Measurements from ENCODE around the gene CUL2. TPM values are rescaled to one million over a fixed set of nuclear protein-coding genes. Genes with fewer than 3 reads are reported as not detected.

The CUL2 gene
- polyA plus RNA-seq: 10 to 100 TPM in 2 of 3 donors, 1 to 10 TPM in 1; 7.2 to 12.8 (median 12.0) TPM

GRCh38 chr10:35090162-35090954 is at the start of gene CUL2:
CUL2 (minus strand) TSS chr10:35090341; CDS start chr10:35071317, 19,024 bp downstream.
- WGBS, 3 donors: 0 to 1% (median 0%) methylated on average over 32 to 59 of the region's 59 CpGs
- H3K27ac ChIP-seq (ENCODE audit: low read depth, low read length): no peak within 1 kb of the TSS

DNA sequence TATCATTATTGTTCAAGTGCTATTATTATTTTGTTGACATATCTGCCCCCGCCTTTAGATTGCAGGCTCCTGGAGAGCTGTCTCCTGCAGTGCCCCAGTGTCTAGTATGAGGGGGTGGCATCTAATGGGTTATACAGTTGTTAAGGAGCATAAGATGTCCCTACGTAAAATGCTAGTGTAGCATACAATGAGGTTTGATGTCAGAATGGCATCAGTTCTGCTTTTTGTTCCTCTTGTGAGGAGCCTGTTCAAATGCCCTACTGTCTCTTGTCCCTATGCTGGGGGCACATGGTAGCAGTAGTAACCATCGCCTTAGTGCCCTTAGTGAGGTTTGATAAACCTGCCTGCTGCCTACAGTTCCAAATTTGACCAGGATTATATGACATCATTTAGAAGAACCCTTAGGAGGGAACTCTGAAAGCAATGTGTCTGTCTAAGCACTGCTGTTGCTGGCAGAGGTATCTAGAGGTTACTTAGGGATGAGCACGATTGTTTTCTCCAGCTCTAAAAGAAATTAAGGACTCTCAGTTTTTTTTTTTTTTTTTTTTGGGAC is 46.2 kb upstream of the CUL2 start:
- H3K27ac ChIP-seq (ENCODE audit: low read depth, low read length): no peak overlapping the region
- WGBS, 3 donors: 75 to 87% (median 80%) methylated on average over 4 of the region's 4 CpGs

DNA sequence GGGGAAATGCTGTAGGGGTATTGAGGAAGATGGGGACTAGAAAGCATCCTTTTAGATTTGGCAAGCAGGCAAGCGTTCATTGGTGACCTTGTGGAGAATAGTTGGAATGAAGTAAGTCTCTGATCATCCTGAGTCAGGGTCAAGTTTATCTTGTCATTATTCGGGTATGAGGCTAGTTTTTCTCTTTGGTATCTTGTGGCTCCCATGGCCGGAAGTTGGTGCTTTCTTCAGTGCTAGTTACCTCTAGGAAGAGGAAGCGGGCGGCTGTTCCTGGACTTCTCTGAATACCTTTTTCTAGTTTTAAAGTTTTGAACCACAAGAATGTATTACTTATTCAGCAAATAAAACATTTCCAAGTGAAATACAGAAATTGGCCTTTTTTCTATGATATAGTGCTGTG is 45.7 kb upstream of the CUL2 start:
- H3K27ac ChIP-seq (ENCODE audit: low read depth, low read length): no peak overlapping the region
- 46 to 81% (median 71%) methylated on average over 5 of the region's 5 CpGs for WGBS, 3 donors

DNA sequence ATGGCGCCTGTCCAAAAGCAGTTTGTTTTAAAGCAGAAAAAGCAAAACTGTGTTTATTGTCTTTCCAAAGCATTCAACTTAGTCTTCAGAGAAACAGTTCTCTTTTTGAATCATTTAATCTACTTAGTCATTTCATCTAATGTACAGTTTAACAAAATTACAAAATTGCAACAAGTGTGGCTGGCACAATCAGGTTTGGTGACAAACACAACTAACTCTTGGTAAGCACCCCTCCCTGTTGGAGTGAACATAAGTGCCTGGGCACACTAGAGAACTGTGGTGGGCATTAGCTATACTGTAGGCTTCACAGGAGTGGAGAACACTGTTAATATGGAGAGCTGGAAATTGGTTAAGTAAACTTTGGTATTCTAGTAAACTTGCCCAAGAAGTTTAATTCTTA is 43.4 kb upstream of the CUL2 start:
- no peak overlapping the region for H3K27ac ChIP-seq (ENCODE audit: low read depth, low read length)
- WGBS, 3 donors: 50 to 98% (median 93%) methylated on average over 1 of the region's 1 CpG

DNA sequence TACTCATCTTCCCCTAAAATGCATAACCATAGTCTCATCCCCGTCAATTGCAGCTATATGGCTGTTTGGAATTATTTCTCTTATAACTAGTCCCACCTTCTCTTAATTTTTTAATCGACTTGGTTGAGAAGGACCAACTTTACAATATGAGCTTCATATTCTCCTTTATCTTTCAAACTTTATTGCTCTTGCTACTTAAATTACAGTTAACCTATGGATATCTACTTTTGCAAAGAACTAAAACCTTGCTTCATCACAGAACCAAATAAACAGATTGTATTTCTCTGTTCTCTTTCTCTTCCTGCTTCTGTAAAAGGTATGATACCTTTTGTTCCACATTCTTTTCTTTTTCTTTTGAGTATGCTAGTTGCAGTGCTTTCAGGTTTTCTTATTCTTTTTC is 42.6 kb upstream of the CUL2 start:
- 96 to 97% (median 96%) methylated on average over 2 of the region's 2 CpGs for WGBS, 3 donors
- no peak overlapping the region for H3K27ac ChIP-seq (ENCODE audit: low read depth, low read length)

DNA sequence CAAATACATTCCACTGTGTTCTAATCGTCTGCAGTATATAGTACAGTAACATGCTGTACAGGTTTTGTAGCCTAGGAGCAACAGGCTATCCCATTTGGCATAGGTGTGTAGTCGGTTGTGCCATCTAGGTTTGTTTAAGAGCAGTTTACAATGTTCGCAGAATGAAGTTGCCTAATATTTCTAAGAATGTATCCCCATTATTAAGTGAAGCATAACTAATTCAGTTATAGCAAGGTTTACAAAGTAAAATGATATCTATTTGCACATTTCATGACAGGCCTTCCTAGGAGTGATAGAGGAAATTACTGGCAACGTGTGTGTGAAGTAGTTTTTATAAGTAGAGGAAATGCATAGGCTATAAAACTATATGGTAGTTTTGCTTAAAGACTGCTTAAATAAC is 40.5 kb upstream of the CUL2 start:
- H3K27ac ChIP-seq (ENCODE audit: low read depth, low read length): no peak overlapping the region
- WGBS, 3 donors: 33 to 74% (median 72%) methylated on average over 4 of the region's 4 CpGs

DNA sequence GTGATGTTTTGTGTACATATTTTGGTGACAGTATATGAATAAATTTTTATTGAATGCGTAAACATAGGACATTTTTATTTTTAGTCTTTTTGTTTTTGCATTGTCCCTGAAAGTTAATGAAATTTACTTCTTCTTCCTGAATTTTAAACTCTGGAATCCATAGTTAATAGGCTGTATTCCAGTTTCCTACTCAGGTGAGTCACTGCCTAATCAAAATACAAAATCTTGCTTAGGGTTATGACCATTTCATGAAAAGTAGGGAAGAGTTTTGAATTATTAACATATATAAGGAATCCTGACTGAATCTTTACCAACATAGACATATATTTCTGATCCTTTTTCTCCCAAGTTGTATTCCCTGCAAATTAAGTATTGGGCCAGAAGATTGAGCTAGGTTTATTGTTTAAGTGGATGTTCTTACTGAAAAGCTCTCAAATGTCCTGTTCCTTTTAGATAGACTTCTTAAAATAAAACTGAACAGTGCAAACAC is 39.1 kb upstream of the CUL2 start:
- 92 to 100% (median 99%) methylated on average over 1 of the region's 1 CpG for WGBS, 3 donors
- H3K27ac ChIP-seq (ENCODE audit: low read depth, low read length): no peak overlapping the region

DNA sequence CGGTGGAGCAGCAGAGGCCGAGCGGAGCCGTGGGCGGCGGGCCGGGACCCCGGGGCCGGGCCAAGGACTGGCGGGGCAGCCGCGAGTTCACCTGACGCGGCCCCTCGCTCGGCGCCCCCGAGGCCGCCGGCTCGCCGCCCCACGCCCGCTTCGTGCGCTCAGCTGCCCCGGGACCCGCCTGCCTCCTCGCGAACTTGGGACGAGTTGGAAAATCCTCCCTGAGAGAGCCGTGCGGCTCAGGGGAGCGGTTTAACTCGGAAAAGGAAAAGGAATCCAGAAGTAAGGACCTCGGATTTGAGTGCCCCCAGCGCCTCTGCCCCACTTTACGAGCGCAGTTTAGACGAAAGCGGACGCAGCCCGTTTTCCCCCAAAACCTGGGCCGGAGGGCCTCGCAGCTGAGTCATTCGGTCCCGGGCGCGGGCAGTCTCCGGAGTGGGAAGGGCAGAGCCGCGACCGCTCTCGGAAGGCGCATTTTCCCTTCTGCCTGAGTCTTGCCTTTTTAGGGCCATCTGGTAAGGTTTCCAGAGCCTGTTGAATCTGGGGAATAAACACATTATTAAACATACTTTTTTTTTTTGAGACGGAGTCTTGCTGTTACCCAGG is 37.2 kb upstream of the CUL2 start:
- 0 to 1% (median 0%) methylated on average over 34 to 56 of the region's 56 CpGs for WGBS, 3 donors

GRCh38 chr10:35126530-35127288 is 36.6 kb upstream of the CUL2 start, which contains the start of gene CREM:
CREM (plus strand) TSS chr10:35126846; CDS start chr10:35137836, 10,990 bp downstream.
- 0 to 1% (median 1%) methylated on average over 78 to 79 of the region's 80 CpGs for WGBS, 3 donors
- peak within 1 kb of the TSS; percentile 100 for H3K27ac ChIP-seq (ENCODE audit: low read depth, low read length)

More for the DNA sequence above, 37.2 kb upstream of the CUL2 start:
- H3K27ac ChIP-seq (ENCODE audit: low read depth, low read length): peak overlapping the region; percentile 100

- WGBS, 3 donors: 59 to 75% (median 75%) methylated on average over 13 of the region's 13 CpGs
- no peak overlapping the region for H3K27ac ChIP-seq (ENCODE audit: low read depth, low read length)
Observed at GRCh38 chr10:35126062-35126529, 36.0 kb upstream of the CUL2 start.

DNA sequence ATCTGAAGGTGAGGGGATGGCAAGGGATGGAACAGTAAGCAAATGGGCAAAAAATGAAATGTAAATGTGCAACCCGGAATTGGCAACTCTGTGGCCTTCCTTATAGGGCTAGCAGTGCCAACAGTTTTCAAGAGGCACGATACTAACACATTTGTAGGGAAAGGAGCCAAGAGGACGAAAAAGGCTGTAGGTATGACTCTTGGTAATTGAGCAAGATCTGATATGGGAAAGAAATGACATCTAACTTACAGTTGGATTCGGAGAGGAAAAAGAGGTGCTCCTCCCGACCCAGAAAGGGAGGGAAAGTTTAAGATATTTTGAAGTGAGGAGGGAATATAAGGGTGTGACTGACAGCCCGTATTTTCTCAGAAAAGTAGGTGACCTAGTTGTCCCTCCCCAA is 34.4 kb upstream of the CUL2 start:
- no peak overlapping the region for H3K27ac ChIP-seq (ENCODE audit: low read depth, low read length)
- WGBS, 3 donors: 58 to 79% (median 67%) methylated on average over 6 of the region's 6 CpGs

DNA sequence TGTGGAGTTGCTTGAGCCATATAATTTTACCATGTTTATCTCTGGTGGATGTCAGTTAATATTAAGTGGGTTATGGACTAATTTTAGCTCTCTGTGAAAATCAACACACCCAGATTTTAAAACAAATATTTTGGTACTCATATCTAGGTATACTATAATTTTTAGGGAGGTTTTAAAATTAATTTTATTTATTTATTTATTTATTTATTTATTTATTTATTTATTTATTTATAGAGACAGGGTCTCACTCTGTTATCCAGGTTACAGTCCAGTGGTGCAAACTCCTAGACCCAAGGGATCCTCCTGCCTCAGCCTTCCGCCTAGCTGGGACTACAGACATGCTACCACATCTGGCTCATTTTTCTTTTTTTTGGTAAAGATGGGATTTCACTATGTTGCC is 29.2 kb upstream of the CUL2 start:
- 83 to 96% (median 93%) methylated on average over 1 of the region's 1 CpG for WGBS, 3 donors
- no peak overlapping the region for H3K27ac ChIP-seq (ENCODE audit: low read depth, low read length)

DNA sequence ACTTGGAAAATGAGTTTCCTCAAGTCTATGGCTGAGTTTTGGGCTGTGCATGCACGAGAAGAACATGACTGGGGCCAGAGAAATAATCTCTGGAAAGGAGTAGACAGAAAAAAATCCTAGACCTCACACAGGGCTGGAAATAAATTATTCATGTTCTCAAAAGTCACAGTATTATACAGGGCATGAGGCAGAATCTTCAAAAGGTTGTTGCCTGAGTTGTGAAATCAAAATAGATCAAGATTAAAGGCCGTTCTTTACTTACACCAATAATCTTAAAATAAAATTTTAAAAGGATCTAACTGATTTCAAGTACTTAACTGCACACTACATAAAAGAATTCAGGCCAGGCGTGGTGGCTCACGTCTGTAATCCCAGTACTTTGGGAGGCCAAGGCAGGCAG is 22.4 kb upstream of the CUL2 start:
- 80 to 84% (median 81%) methylated on average over 4 of the region's 4 CpGs for WGBS, 3 donors
- no peak overlapping the region for H3K27ac ChIP-seq (ENCODE audit: low read depth, low read length)

DNA sequence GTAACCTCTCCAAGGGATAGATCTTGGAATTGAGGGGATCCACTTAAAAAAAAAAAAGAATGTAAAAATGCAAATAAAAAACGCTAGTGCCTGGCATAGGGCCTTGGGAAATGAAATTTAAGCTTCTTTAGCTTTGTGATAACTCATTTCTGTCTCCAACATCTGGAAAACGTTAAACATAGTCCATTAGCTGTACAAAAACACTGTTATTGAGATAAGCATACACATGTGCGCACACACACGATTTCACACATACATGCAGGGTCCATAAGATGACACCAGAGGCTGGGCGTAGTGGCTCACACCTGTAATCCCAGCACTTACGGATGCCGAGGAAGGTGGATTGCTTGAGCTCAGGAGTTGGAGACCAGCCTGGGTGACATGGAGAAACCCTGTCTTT is 13.7 kb upstream of the CUL2 start:
- no peak overlapping the region for H3K27ac ChIP-seq (ENCODE audit: low read depth, low read length)
- whole genome bisulfite sequencing, 3 donors: 57 to 59% (median 58%) methylated on average over 7 of the region's 7 CpGs

- H3K27ac ChIP-seq (ENCODE audit: low read depth, low read length): no peak overlapping the region
- WGBS, 3 donors: 75 to 87% (median 81%) methylated on average over 1 of the region's 1 CpG
Observed at GRCh38 chr10:35097510-35097909, 7.4 kb upstream of the CUL2 start.

DNA sequence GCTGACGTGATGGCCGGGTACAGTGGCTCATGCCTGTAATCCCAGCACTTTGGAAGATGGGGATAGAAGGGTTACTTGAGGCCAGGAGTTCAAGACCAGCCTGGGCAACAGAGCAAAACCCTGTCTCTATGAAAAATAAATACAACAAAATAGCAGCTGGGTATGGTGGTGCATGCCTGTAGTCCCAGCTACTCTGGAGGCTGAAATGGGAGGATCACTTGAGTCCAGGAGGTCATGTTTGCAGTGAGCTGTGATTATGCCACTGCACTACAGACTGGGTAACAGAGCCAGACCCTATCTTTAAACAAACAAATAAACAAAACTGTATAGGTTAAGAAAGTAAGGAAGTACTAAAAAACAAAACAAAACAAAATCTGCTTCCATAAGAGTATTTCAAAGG is 6.2 kb upstream of the CUL2 start:
- no peak overlapping the region for H3K27ac ChIP-seq (ENCODE audit: low read depth, low read length)
- WGBS, 3 donors: 68 to 83% (median 70%) methylated on average over 2 of the region's 2 CpGs

GRCh38 chr10:35092851-35093250 is 2.7 kb upstream of the CUL2 start:
- no peak overlapping the region for H3K27ac ChIP-seq (ENCODE audit: low read depth, low read length)
- 48 to 65% (median 53%) methylated on average over 1 of the region's 1 CpG for WGBS, 3 donors

GRCh38 chr10:35091994-35092790 is 2.1 kb upstream of the CUL2 start:
- WGBS, 3 donors: 87 to 97% (median 95%) methylated on average over 11 of the region's 11 CpGs
- no peak overlapping the region for H3K27ac ChIP-seq (ENCODE audit: low read depth, low read length)
